GM23338 (cell line): Measurements from ENCODE around the gene COL4A2. TPM values are rescaled to one million over a fixed set of nuclear protein-coding genes. Genes with fewer than 3 reads are reported as not detected.
A peak's percentile ranks its signal among the peaks of the same experiment; 100 is the strongest.

Experiments used
- ATAC-seq: fragments of 200-7000 bp; cut with Tn5 transposase; 3 replicates; pipeline ENCODE4 v1.9.1; 2020
- DNase-seq: peaks from one replicate; pipeline ENCODE4 v3.0.0-alpha.2; 2015; ENCODE audit warnings: low spot score
- H2AFZ ChIP-seq: fragments of 200-600 bp; sonication (generic); 2 replicates; pipeline ENCODE4 v1.8.0; 2016; ENCODE audit warnings: antibody characterized with exemption, mild to moderate bottlenecking, moderate library complexity
- H3F3A ChIP-seq: fragments of 200-600 bp; sonication (generic); replicated peaks from 2 replicates; pipeline ENCODE4 v1.8.0; 2017; ENCODE audit warnings: antibody characterized with exemption, mixed run types, low read depth
- H3K27ac ChIP-seq: fragments of 200-600 bp; sonication (generic); 2 replicates; pipeline ENCODE4 v1.6.1; 2016; ENCODE audit warnings: low read depth
- H3K27me3 ChIP-seq: fragments of 200-600 bp; sonication (generic); 2 replicates; pipeline ENCODE4 v1.8.0; 2016; ENCODE audit warnings: mild to moderate bottlenecking, mixed run types, moderate library complexity; ENCODE audit not compliant: insufficient read depth
- H3K36me3 ChIP-seq: fragments of 200-600 bp; sonication (generic); 2 replicates; pipeline ENCODE4 v1.8.0; 2016; ENCODE audit warnings: mild to moderate bottlenecking; ENCODE audit not compliant: insufficient read depth
- H3K4me1 ChIP-seq: fragments of 200-600 bp; sonication (generic); 2 replicates; pipeline ENCODE4 v1.8.0; 2016; ENCODE audit warnings: mild to moderate bottlenecking, moderate library complexity; ENCODE audit not compliant: insufficient read depth
- H3K4me2 ChIP-seq: fragments of 200-600 bp; sonication (generic); 2 replicates; pipeline ENCODE4 v1.7.1; 2017; ENCODE audit warnings: mixed run types
- H3K4me3 ChIP-seq: fragments of 200-600 bp; sonication (generic); 2 replicates; pipeline ENCODE4 v1.6.1; 2016; ENCODE audit warnings: mixed run types
- H3K79me2 ChIP-seq: fragments of 200-600 bp; sonication (generic); replicated peaks from 2 replicates; pipeline ENCODE4 v1.8.0; 2017; ENCODE audit warnings: mild to moderate bottlenecking; ENCODE audit not compliant: insufficient read depth
- H3K9me2 ChIP-seq: fragments of 200-600 bp; sonication (generic); 2 replicates; pipeline ENCODE4 v1.8.0; 2017; ENCODE audit not compliant: insufficient read depth
- H4K20me1 ChIP-seq: fragments of 200-600 bp; sonication (generic); replicated peaks from 2 replicates; pipeline ENCODE4 v1.8.0; 2017; ENCODE audit warnings: mild to moderate bottlenecking; ENCODE audit not compliant: insufficient read depth
- H3K27ac Mint-ChIP-seq: 2 replicates; pipeline ENCODE4 v1.8.0; 2020; ENCODE audit warnings: inconsistent platforms, mild to moderate bottlenecking, moderate library complexity, mixed read lengths
- H3K27me3 Mint-ChIP-seq: 3 replicates; pipeline ENCODE4 v1.8.0; 2022; ENCODE audit warnings: low read depth, mild to moderate bottlenecking, moderate library complexity, mixed read lengths, inconsistent platforms; ENCODE audit not compliant: insufficient read depth, poor library complexity
- H3K36me3 Mint-ChIP-seq: 3 replicates; pipeline ENCODE4 v1.8.0; 2021; ENCODE audit warnings: low read depth, mild to moderate bottlenecking, inconsistent platforms, moderate library complexity, mixed read lengths
- H3K4me1 Mint-ChIP-seq: 3 replicates; pipeline ENCODE4 v1.8.0; 2020; ENCODE audit warnings: mild to moderate bottlenecking, inconsistent platforms, mixed read lengths
- H3K4me3 Mint-ChIP-seq: 3 replicates; pipeline ENCODE4 v1.8.0; 2021; ENCODE audit warnings: moderate library complexity, mild to moderate bottlenecking, inconsistent platforms, mixed read lengths
- H3K9me3 Mint-ChIP-seq: 3 replicates; pipeline ENCODE4 v1.8.0; 2020; ENCODE audit warnings: moderate library complexity, mild to moderate bottlenecking, inconsistent platforms, mixed read lengths
- CREB1 ChIP-seq: fragments of 250-450 bp; sonication (Bioruptor Pico); IDR thresholded peaks from 2 replicates; pipeline ENCODE4 v1.5.0; 2020; ENCODE audit warnings: low read depth, mild to moderate bottlenecking, moderate library complexity
- ETS1 ChIP-seq: IDR thresholded peaks from 2 replicates; pipeline ENCODE4 v1.6.1; 2016; ENCODE audit warnings: antibody characterized with exemption
- EZH2 ChIP-seq: fragments of 200-600 bp; sonication (generic); IDR thresholded peaks from one replicate; pipeline ENCODE4 v1.8.0; 2017; ENCODE audit warnings: antibody characterized with exemption, mild to moderate bottlenecking, low read depth; ENCODE audit not compliant: unreplicated experiment
- EZH2phosphoT487 ChIP-seq: fragments of 200-600 bp; sonication (generic); IDR thresholded peaks from one replicate; pipeline ENCODE4 v1.8.1; 2018; ENCODE audit warnings: antibody characterized with exemption; ENCODE audit not compliant: unreplicated experiment
- JUNB ChIP-seq: IDR thresholded peaks from one replicate; pipeline ENCODE4 v1.6.1; 2016; ENCODE audit warnings: antibody characterized with exemption; ENCODE audit not compliant: unreplicated experiment
- NANOG ChIP-seq: IDR thresholded peaks from 2 replicates; pipeline ENCODE4 v1.6.1; 2016; ENCODE audit warnings: antibody characterized with exemption, borderline replicate concordance
- POLR2AphosphoS5 ChIP-seq: IDR thresholded peaks from 2 replicates; pipeline ENCODE4 v1.6.1; 2016; ENCODE audit warnings: antibody characterized with exemption, low read depth
- STAT1 ChIP-seq: IDR thresholded peaks from one replicate; pipeline ENCODE4 v1.6.1; 2016; ENCODE audit warnings: antibody characterized with exemption; ENCODE audit not compliant: unreplicated experiment
- ZNF114 ChIP-seq: fragments of 250-450 bp; sonication (Bioruptor Pico); IDR thresholded peaks from 2 replicates; pipeline ENCODE4 v1.5.0; 2020; ENCODE audit warnings: mild to moderate bottlenecking, moderate library complexity
- ZNF331 ChIP-seq: fragments of 250-450 bp; sonication (Bioruptor Pico); IDR thresholded peaks from 2 replicates; pipeline ENCODE4 v1.5.0; 2020; ENCODE audit warnings: low read depth, mild to moderate bottlenecking, moderate library complexity
- ZNF462 ChIP-seq: fragments of 250-450 bp; sonication (Bioruptor Pico); IDR thresholded peaks from 2 replicates; pipeline ENCODE4 v1.5.0; 2020; ENCODE audit warnings: mild to moderate bottlenecking, moderate library complexity
- polyA plus RNA-seq: library from polyadenylated mRNA; unstranded; fragments of >200 nt; fragmentation: Nextera tagmentation; extraction: Ambion mirVana; gene quantifications from 2 replicates; pipeline ENCODE4 v1.2.1, GENCODE V29; 2016
- total RNA-seq: library from RNA; depleted of rRNA; stranded (reverse); fragments of >200 nt; shearing (Covaris generic); gene quantifications from 2 replicates; pipeline ENCODE4 v1.2.3, GENCODE V29; 2014

Gene COL4A2
- total and polyA plus RNA-seq, 2 experiments from 2014 or later: 37.4 to 131 TPM

- peak; percentile 33 for DNase-seq
- Histone ChIP-seq H3K4me3 (no peak overlapping the region), H3K27ac (peak overlapping the region; percentile 84), H3K36me3 (no peaks in the 10 kb centered on the region), H3K4me2 (peak overlapping the region; percentile 57; the same call in 1 of the 2 replicates), H3K9me2 (peaks cover 3% of the 10 kb centered on the region; the same call in 1 of the 2 replicates), H3F3A (peaks cover 8% of the 10 kb centered on the region; the same call in 1 of the 2 replicates), H2AFZ (no peak overlapping the region), H4K20me1 (no peaks in the 10 kb centered on the region), H3K27me3 (no peaks in the 10 kb centered on the region), H3K4me1 (peaks cover 25% of the 10 kb centered on the region), H3K79me2 (peaks cover 5% of the 10 kb centered on the region; the same call in 1 of the 2 replicates)
- peaks cover 10% of the 10 kb centered on the region for H3K27me3 Mint-ChIP-seq
- no peak overlapping the region; the same call in 2 of the 3 replicates for H3K4me3 Mint-ChIP-seq
- peaks cover 29% of the 10 kb centered on the region for H3K4me1 Mint-ChIP-seq
- peak; percentile 68 for ATAC-seq
- H3K36me3 Mint-ChIP-seq: peaks cover 34% of the 10 kb centered on the region
- H3K27ac Mint-ChIP-seq: peak overlapping the region; percentile 86
- H3K9me3 Mint-ChIP-seq: peaks cover 27% of the 10 kb centered on the region
- TF ChIP-seq EZH2 (no peak), ZNF462 (CRISPR knock-in tag) (no peak), POLR2AphosphoS5 (no peak), ETS1 (no peak), ZNF331 (no peak), CREB1 (CRISPR knock-in tag) (no peak), NANOG (no peak), EZH2phosphoT487 (no peak), STAT1 (no peak), ZNF114 (CRISPR knock-in tag) (no peak), JUNB (no peak)
Observed at GRCh38 chr13:110388108-110388943, 81.2 kb downstream of the COL4A2 start.
